Neural cell (in vitro differentiated cells): ENCODE data around the gene LGALS3. TPM values are rescaled to one million over a fixed set of nuclear protein-coding genes. Genes with fewer than 3 reads are reported as not detected.

Experiments used
- H2AFZ ChIP-seq: fragments of 200-600, 300-800 bp; sonication (generic), shearing (Covaris generic); 2 replicates; pipeline ENCODE4 v1.6.0; 2014; ENCODE audit warnings: low read depth, mild to moderate bottlenecking, antibody characterized with exemption, low read length, moderate library complexity
- H3F3A ChIP-seq: fragments of 200-600 bp; shearing (Covaris generic); 2 replicates; pipeline ENCODE4 v1.6.1; 2016; ENCODE audit warnings: mild to moderate bottlenecking, moderate library complexity, mixed read lengths, antibody characterized with exemption, low read length; ENCODE audit not compliant: insufficient read depth, poor library complexity, severe bottlenecking
- H3K27ac ChIP-seq: fragments of 200-600, 300-800 bp; sonication (generic), shearing (Covaris generic); 2 replicates; pipeline ENCODE4 v1.5.1; 2014; ENCODE audit warnings: mild to moderate bottlenecking, low read length, moderate library complexity
- H3K27me3 ChIP-seq: fragments of 300-800, 200-600 bp; sonication (generic), shearing (Covaris generic); 2 replicates; pipeline ENCODE4 v1.6.0; 2014; ENCODE audit warnings: mild to moderate bottlenecking, low read depth, low read length, moderate library complexity; ENCODE audit not compliant: insufficient read depth
- H3K36me3 ChIP-seq: fragments of 300-800, 200-600 bp; sonication (generic), shearing (Covaris generic); 2 replicates; pipeline ENCODE4 v1.5.1; 2014; ENCODE audit warnings: mild to moderate bottlenecking, antibody characterized with exemption, low read length, moderate library complexity; ENCODE audit not compliant: insufficient read depth
- H3K4me2 ChIP-seq: fragments of 300-800, 200-600 bp; sonication (generic), shearing (Covaris generic); 2 replicates; pipeline ENCODE4 v1.6.0; 2014; ENCODE audit warnings: mild to moderate bottlenecking, low read length
- H3K4me3 ChIP-seq: fragments of 300-800, 200-600 bp; sonication (generic), shearing (Covaris generic); 2 replicates; pipeline ENCODE4 v1.5.1; 2014; ENCODE audit warnings: mild to moderate bottlenecking, low read length, moderate library complexity
- H3K79me2 ChIP-seq: fragments of 200-600 bp; shearing (Covaris generic); replicated peaks from 2 replicates; pipeline ENCODE4 v1.6.0; 2014; ENCODE audit warnings: mild to moderate bottlenecking, low read length, moderate library complexity; ENCODE audit not compliant: insufficient read depth
- H3K9ac ChIP-seq: fragments of 300-800, 200-600 bp; sonication (generic), shearing (Covaris generic); 2 replicates; pipeline ENCODE4 v1.6.1; 2016; ENCODE audit warnings: mild to moderate bottlenecking, low read length, mixed read lengths
- H3K9me2 ChIP-seq: fragments of 200-600 bp; shearing (Covaris generic); 2 replicates; pipeline ENCODE4 v1.6.1; 2016; ENCODE audit warnings: mild to moderate bottlenecking, low read length, mixed read lengths; ENCODE audit not compliant: insufficient read depth
- H3K9me3 ChIP-seq: fragments of 200-600, 300-800 bp; sonication (generic), shearing (Covaris generic); 2 replicates; pipeline ENCODE4 v1.6.1; 2016; ENCODE audit warnings: mild to moderate bottlenecking, mixed run types, low read length, moderate library complexity, mixed read lengths
- H4K20me1 ChIP-seq: fragments of 200-600 bp; shearing (Covaris generic); 2 replicates; pipeline ENCODE4 v1.6.1; 2016; ENCODE audit warnings: mild to moderate bottlenecking, mixed run types; ENCODE audit not compliant: insufficient read depth
- EP300 ChIP-seq: fragments of 450-650 bp; conservative IDR thresholded peaks from 2 replicates; pipeline ENCODE4 v1.6.1; 2014; ENCODE audit warnings: antibody characterized with exemption, mild to moderate bottlenecking, moderate library complexity; ENCODE audit not compliant: poor library complexity, severe bottlenecking
- EZH2 ChIP-seq: fragments of 200-600, 300-800 bp; shearing (Covaris generic), sonication (generic); IDR thresholded peaks from 2 replicates; pipeline ENCODE4 v1.6.1; 2014; ENCODE audit warnings: antibody characterized with exemption, low read length, borderline replicate concordance, mild to moderate bottlenecking; ENCODE audit not compliant: insufficient read depth, poor library complexity, severe bottlenecking
- MXI1 ChIP-seq: fragments of 450-650 bp; conservative IDR thresholded peaks from 2 replicates; pipeline ENCODE4 v1.6.1; 2014; ENCODE audit warnings: antibody characterized with exemption, mild to moderate bottlenecking; ENCODE audit not compliant: poor library complexity, severe bottlenecking
- POLR2AphosphoS5 ChIP-seq: IDR thresholded peaks from 2 replicates; pipeline ENCODE4 v1.6.1; 2012
- RAD21 ChIP-seq: fragments of 450-650 bp; conservative IDR thresholded peaks from 2 replicates; pipeline ENCODE4 v1.6.1; 2014; ENCODE audit warnings: antibody characterized with exemption, mild to moderate bottlenecking, moderate library complexity
- SMC3 ChIP-seq: fragments of 450-650 bp; conservative IDR thresholded peaks from 2 replicates; pipeline ENCODE4 v1.6.1; 2014; ENCODE audit warnings: antibody characterized with exemption, mild to moderate bottlenecking, moderate library complexity; ENCODE audit not compliant: poor library complexity
- TAF1 ChIP-seq: IDR thresholded peaks from 2 replicates; pipeline ENCODE4 v1.6.1; 2012; ENCODE audit warnings: low read depth
- polyA plus RNA-seq: library from polyadenylated mRNA; depleted of rRNA; stranded (reverse); fragments of >200 nt; gene quantifications from 2 replicates; pipeline ENCODE4 v1.2.3, GENCODE V29; 2014
- TF ChIP-seq, protein P1 (sequence below): fragments of 450-650 bp; IDR thresholded peaks from 2 replicates; pipeline ENCODE4 v1.5.1; 2014; ENCODE audit warnings: antibody characterized with exemption, mild to moderate bottlenecking, moderate library complexity; ENCODE audit not compliant: poor library complexity, severe bottlenecking
- TF ChIP-seq, protein P2 (sequence below): IDR thresholded peaks from 2 replicates; pipeline ENCODE4 v1.6.1; 2012; ENCODE audit warnings: borderline replicate concordance

The LGALS3 gene
- polyA plus RNA-seq, 1 donor from 2014 or later: 0.12 TPM

- Histone ChIP-seq H3K9me3 (no peaks in the 10 kb centered on the region), H3K4me2 (no peak overlapping the region), H3K4me3 (no peak overlapping the region), H3F3A (no peaks in the 10 kb centered on the region), H2AFZ (no peak overlapping the region), H3K79me2 (no peaks in the 10 kb centered on the region), H3K36me3 (no peaks in the 10 kb centered on the region), H3K9ac (no peak overlapping the region), H3K27ac (no peak overlapping the region), H3K9me2 (no peaks in the 10 kb centered on the region), H3K27me3 (peaks cover 30% of the 10 kb centered on the region), H4K20me1 (no peaks in the 10 kb centered on the region)
- TF ChIP-seq EP300 (no peak), EZH2 (no peak), SMC3 (no peak), TAF1 (no peak), MXI1 (no peak), RAD21 (no peak), POLR2AphosphoS5 (no peak)
- TF ChIP-seq, protein P1, sequence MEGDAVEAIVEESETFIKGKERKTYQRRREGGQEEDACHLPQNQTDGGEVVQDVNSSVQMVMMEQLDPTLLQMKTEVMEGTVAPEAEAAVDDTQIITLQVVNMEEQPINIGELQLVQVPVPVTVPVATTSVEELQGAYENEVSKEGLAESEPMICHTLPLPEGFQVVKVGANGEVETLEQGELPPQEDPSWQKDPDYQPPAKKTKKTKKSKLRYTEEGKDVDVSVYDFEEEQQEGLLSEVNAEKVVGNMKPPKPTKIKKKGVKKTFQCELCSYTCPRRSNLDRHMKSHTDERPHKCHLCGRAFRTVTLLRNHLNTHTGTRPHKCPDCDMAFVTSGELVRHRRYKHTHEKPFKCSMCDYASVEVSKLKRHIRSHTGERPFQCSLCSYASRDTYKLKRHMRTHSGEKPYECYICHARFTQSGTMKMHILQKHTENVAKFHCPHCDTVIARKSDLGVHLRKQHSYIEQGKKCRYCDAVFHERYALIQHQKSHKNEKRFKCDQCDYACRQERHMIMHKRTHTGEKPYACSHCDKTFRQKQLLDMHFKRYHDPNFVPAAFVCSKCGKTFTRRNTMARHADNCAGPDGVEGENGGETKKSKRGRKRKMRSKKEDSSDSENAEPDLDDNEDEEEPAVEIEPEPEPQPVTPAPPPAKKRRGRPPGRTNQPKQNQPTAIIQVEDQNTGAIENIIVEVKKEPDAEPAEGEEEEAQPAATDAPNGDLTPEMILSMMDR: no peak
- TF ChIP-seq, protein P2, sequence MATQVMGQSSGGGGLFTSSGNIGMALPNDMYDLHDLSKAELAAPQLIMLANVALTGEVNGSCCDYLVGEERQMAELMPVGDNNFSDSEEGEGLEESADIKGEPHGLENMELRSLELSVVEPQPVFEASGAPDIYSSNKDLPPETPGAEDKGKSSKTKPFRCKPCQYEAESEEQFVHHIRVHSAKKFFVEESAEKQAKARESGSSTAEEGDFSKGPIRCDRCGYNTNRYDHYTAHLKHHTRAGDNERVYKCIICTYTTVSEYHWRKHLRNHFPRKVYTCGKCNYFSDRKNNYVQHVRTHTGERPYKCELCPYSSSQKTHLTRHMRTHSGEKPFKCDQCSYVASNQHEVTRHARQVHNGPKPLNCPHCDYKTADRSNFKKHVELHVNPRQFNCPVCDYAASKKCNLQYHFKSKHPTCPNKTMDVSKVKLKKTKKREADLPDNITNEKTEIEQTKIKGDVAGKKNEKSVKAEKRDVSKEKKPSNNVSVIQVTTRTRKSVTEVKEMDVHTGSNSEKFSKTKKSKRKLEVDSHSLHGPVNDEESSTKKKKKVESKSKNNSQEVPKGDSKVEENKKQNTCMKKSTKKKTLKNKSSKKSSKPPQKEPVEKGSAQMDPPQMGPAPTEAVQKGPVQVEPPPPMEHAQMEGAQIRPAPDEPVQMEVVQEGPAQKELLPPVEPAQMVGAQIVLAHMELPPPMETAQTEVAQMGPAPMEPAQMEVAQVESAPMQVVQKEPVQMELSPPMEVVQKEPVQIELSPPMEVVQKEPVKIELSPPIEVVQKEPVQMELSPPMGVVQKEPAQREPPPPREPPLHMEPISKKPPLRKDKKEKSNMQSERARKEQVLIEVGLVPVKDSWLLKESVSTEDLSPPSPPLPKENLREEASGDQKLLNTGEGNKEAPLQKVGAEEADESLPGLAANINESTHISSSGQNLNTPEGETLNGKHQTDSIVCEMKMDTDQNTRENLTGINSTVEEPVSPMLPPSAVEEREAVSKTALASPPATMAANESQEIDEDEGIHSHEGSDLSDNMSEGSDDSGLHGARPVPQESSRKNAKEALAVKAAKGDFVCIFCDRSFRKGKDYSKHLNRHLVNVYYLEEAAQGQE: no peak
These were observed 4.4 kb downstream of the LGALS3 start for GRCh38 chr14:55133416-55133815.

GRCh38 chr14:55136241-55136640 is 7.2 kb downstream of the LGALS3 start:
- Histone ChIP-seq H3K27me3 (peaks cover 4% of the 10 kb centered on the region), H3K4me2 (no peak overlapping the region), H3K9me3 (no peaks in the 10 kb centered on the region), H3F3A (no peaks in the 10 kb centered on the region), H3K36me3 (no peaks in the 10 kb centered on the region), H2AFZ (no peak overlapping the region), H3K4me3 (no peak overlapping the region), H3K79me2 (no peaks in the 10 kb centered on the region), H4K20me1 (no peaks in the 10 kb centered on the region), H3K9ac (no peak overlapping the region), H3K27ac (no peak overlapping the region), H3K9me2 (no peaks in the 10 kb centered on the region)
- TF ChIP-seq EP300 (no peak), SMC3 (no peak)
- TF ChIP-seq, protein P2: no peak
